A673 (cell line): ENCODE results near the gene ATXN3. TPM values are rescaled to one million over a fixed set of nuclear protein-coding genes. Genes with fewer than 3 reads are reported as not detected.

ENCODE experiments used
- BruUV-seq: library from RNA; stranded (reverse); fragments of 400-500 nt; replicated peaks from 2 replicates; lab custom pipeline; 2021; lab: Mats Ljungman, UMichigan
- CTCF ChIA-PET: fragments of 300-600 bp; sonication (Branson Sonifier 250); formaldehyde crosslinking; loops from one replicate; lab custom pipeline; 2022; ENCODE audit warnings: antibody characterized with exemption; lab: Charles Lee
- POLR2A ChIA-PET: fragments of 300-600 bp; sonication (Branson Sonifier 250); formaldehyde crosslinking; loops from one replicate; lab custom pipeline; 2022; ENCODE audit warnings: antibody characterized with exemption; ENCODE audit not compliant: low non-redundant PET; lab: Charles Lee
- DNase-seq: peaks from one replicate; pipeline ENCODE4 v3.0.0-alpha.2; 2015; ENCODE audit warnings: low spot score
- H3K27ac ChIP-seq: fragments of 200-600 bp; sonication (generic); 2 replicates; pipeline ENCODE4 v1.5.1; 2016; ENCODE audit warnings: mixed run types, low read depth, mild to moderate bottlenecking, mixed read lengths, antibody characterized with exemption, low read length; ENCODE audit not compliant: poor library complexity, severe bottlenecking
- H3K27me3 ChIP-seq: fragments of 200-600 bp; sonication (generic); replicated peaks from 2 replicates; pipeline ENCODE4 v1.6.1; 2017; ENCODE audit warnings: mixed run types, low read depth, mild to moderate bottlenecking, mixed read lengths, antibody characterized with exemption, low read length; ENCODE audit not compliant: insufficient read depth, poor library complexity
- H3K36me3 ChIP-seq: fragments of 200-600 bp; sonication (generic); 2 replicates; pipeline ENCODE4 v1.6.1; 2016; ENCODE audit warnings: mixed run types, mild to moderate bottlenecking, mixed read lengths, antibody characterized with exemption, low read length; ENCODE audit not compliant: insufficient read depth, poor library complexity, severe bottlenecking
- H3K4me1 ChIP-seq: fragments of 200-600 bp; sonication (generic); 2 replicates; pipeline ENCODE4 v1.6.1; 2017; ENCODE audit warnings: mixed run types, mild to moderate bottlenecking, mixed read lengths, antibody characterized with exemption, low read length; ENCODE audit not compliant: insufficient read depth, poor library complexity, severe bottlenecking
- H3K4me3 ChIP-seq: fragments of 200-600 bp; sonication (generic); 2 replicates; pipeline ENCODE4 v1.5.1; 2016; ENCODE audit warnings: low read depth, mixed run types, mild to moderate bottlenecking, mixed read lengths, low read length; ENCODE audit not compliant: poor library complexity, severe bottlenecking
- H3K9me3 ChIP-seq: fragments of 200-600 bp; sonication (generic); 2 replicates; pipeline ENCODE4 v1.6.1; 2016; ENCODE audit warnings: mixed run types, low read depth, mild to moderate bottlenecking, mixed read lengths, antibody characterized with exemption, low read length; ENCODE audit not compliant: poor library complexity, severe bottlenecking
- EZH2 ChIP-seq: fragments of 200-600 bp; sonication (generic); IDR thresholded peaks from 2 replicates; pipeline ENCODE4 v1.6.1; 2017; ENCODE audit warnings: borderline replicate concordance, low read depth, mild to moderate bottlenecking, mixed read lengths, antibody characterized with exemption, low read length; ENCODE audit not compliant: poor library complexity, severe bottlenecking
- intact Hi-C: fragments of 100-400 bp; cut with micrococcal nuclease; formaldehyde crosslinking; loops from one replicate; pipeline ENCODE4 v1.10.0; 2022; ENCODE audit not compliant: unreplicated experiment
- total RNA-seq: library from RNA; stranded (reverse); gene quantifications from 2 replicates; pipeline ENCODE4 v1.2.3, GENCODE V29; 2021
- TF ChIP-seq, protein P1 (sequence below): fragments of 300-800, 200-600 bp; sonication (generic); conservative IDR thresholded peaks from 2 replicates; pipeline ENCODE4 v1.5.1; 2017; ENCODE audit warnings: low read depth, mild to moderate bottlenecking, antibody characterized with exemption, low read length, moderate library complexity, mixed read lengths

Gene ATXN3
- total RNA-seq, 1 experiment from 2014 or later = 27.3 TPM

DNA sequence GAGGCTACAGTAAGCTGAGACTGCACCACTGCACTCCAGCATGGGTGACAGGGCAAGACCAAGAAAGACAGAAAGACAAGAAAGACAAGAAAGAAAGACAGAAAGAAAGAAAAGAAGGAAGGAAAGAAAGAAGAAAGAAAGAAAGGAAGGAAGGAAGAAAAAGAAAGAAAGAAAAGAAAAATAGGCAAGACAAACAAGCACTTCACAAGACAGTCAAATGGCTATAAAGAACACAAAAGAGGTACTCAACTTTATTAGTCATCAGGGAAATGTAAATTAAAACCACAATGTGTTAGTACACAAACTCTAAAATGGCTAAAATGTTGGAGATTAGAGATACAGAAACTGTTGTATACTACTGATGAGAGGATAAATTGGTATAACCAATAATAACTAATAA is 6.6 kb downstream of the ATXN3 start:
- POLR2A ChIA-PET = interaction anchor here (0.6 kb wide), 1 partner anchor 693 kb away, joined by 5 read pairs; no protein-coding TSS in a partner anchor
- BruUV-seq = no TSS peak
- Histone ChIP-seq H3K36me3 (peaks cover 9% of the 10 kb centered on the region), H3K4me3 (no peak overlapping the region), H3K4me1 (no peaks in the 10 kb centered on the region), H3K27me3 (no peaks in the 10 kb centered on the region), H3K27ac (no peak overlapping the region), H3K9me3 (no peaks in the 10 kb centered on the region)
- no peak for DNase-seq
- intact Hi-C loops = no loop called here
- CTCF ChIA-PET = no interaction called here
- no peak for TF ChIP-seq EZH2
- TF ChIP-seq, protein P1, sequence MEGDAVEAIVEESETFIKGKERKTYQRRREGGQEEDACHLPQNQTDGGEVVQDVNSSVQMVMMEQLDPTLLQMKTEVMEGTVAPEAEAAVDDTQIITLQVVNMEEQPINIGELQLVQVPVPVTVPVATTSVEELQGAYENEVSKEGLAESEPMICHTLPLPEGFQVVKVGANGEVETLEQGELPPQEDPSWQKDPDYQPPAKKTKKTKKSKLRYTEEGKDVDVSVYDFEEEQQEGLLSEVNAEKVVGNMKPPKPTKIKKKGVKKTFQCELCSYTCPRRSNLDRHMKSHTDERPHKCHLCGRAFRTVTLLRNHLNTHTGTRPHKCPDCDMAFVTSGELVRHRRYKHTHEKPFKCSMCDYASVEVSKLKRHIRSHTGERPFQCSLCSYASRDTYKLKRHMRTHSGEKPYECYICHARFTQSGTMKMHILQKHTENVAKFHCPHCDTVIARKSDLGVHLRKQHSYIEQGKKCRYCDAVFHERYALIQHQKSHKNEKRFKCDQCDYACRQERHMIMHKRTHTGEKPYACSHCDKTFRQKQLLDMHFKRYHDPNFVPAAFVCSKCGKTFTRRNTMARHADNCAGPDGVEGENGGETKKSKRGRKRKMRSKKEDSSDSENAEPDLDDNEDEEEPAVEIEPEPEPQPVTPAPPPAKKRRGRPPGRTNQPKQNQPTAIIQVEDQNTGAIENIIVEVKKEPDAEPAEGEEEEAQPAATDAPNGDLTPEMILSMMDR = no peak

DNA sequence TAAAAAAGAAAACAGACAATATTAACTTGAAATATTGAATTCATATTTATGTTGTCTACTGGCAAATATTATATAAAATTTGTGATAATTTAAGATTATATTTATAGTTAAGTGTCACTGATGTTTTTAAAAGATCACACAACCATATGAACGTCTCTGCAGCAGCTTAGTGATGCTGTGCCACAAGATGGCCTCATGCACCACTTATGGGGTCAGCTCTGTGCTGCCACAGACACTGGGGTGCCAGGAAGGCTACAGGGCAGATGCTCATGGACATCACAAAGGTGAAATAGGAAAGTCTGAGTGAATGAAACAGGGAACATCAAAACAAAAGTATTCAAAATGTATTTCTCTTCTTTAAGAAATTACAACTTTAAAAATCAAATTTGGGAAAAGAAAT is 13.1 kb downstream of the ATXN3 start:
- Histone ChIP-seq H3K4me1 (no peaks in the 10 kb centered on the region), H3K27me3 (no peaks in the 10 kb centered on the region), H3K4me3 (no peak overlapping the region), H3K27ac (no peak overlapping the region), H3K36me3 (peaks cover 13% of the 10 kb centered on the region), H3K9me3 (no peaks in the 10 kb centered on the region)
- CTCF ChIA-PET = no interaction called here
- POLR2A ChIA-PET = no interaction called here
- intact Hi-C loops = no loop called here
- BruUV-seq = no TSS peak
- TF ChIP-seq, protein P1 = 0 out of 2 replicates have a peak, but pooled peaks have one; percentile 27
- TF ChIP-seq EZH2 = no peak
- DNase-seq = no peak

DNA sequence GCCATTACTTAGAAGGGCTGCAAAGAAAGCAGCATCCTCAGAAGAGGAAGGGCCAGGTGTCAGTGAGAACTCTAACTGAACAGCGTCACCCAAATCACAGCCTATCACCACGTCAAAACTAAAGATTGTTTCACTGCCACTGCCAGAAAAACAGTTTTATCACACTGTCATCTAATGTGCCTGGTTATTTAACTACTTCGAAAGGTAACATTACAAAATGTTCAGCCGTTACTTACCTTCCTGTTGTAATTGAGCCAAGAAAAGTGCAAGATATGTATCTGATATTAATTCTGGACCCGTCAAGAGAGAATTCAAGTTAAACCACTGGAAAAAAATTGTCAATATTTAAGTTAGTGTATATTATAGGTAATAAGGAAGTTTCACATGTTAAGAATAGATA is 17.9 kb downstream of the ATXN3 start:
- intact Hi-C loops = no loop called here
- ChIA-PET CTCF (no interaction called here), POLR2A (no interaction called here)
- BruUV-seq = no TSS peak
- TF ChIP-seq EZH2 = no peak
- TF ChIP-seq, protein P1 = no peak
- H3K4me3 ChIP-seq = no peak overlapping the region
- no peak for DNase-seq
- H3K9me3 ChIP-seq = no peaks in the 10 kb centered on the region
- H3K4me1 ChIP-seq = no peaks in the 10 kb centered on the region
- H3K36me3 ChIP-seq = peaks cover 3% of the 10 kb centered on the region
- no peaks in the 10 kb centered on the region for H3K27me3 ChIP-seq
- no peak overlapping the region for H3K27ac ChIP-seq
